MM.1S (cell line): ENCODE data around the gene DIRAS1.

Experiments used
- DNase-seq: peaks from one replicate; pipeline ENCODE4 v3.0.0-alpha.2; 2015
- H2AFZ ChIP-seq: fragments of 300-600 bp; sonication (generic); 2 replicates; pipeline ENCODE4 v1.6.0; 2016; ENCODE audit warnings: antibody characterized with exemption, low read length
- H3F3A ChIP-seq: fragments of 300-600 bp; sonication (generic); 2 replicates; pipeline ENCODE4 v1.6.1; 2016; ENCODE audit warnings: mild to moderate bottlenecking, antibody characterized with exemption, low read length, moderate library complexity, mixed read lengths; ENCODE audit not compliant: insufficient read depth
- H3K27ac ChIP-seq: fragments of 300-600 bp; sonication (generic); 2 replicates; pipeline ENCODE4 v1.5.1; 2016; ENCODE audit warnings: mild to moderate bottlenecking, low read length
- H3K27me3 ChIP-seq: fragments of 300-600 bp; sonication (generic); replicated peaks from 2 replicates; pipeline ENCODE4 v1.6.0; 2016; ENCODE audit warnings: low read length; ENCODE audit not compliant: insufficient read depth
- H3K36me3 ChIP-seq: fragments of 300-600 bp; sonication (generic); replicated peaks from 2 replicates; pipeline ENCODE4 v1.6.1; 2016; ENCODE audit warnings: mild to moderate bottlenecking, low read length, mixed read lengths; ENCODE audit not compliant: insufficient read depth
- H3K4me1 ChIP-seq: fragments of 300-600 bp; sonication (generic); 2 replicates; pipeline ENCODE4 v1.6.1; 2016; ENCODE audit warnings: low read length, mixed read lengths
- H3K4me2 ChIP-seq: fragments of 300-600 bp; sonication (generic); 2 replicates; pipeline ENCODE4 v1.6.0; 2016; ENCODE audit warnings: low read depth, low read length
- H3K4me3 ChIP-seq: fragments of 300-600 bp; sonication (generic); 2 replicates; pipeline ENCODE4 v1.5.1; 2016; ENCODE audit warnings: low read length, mixed read lengths
- H3K79me2 ChIP-seq: fragments of 300-600 bp; sonication (generic); 2 replicates; pipeline ENCODE4 v1.6.1; 2016; ENCODE audit warnings: mixed run types, low read length, mixed read lengths
- H3K9ac ChIP-seq: fragments of 300-600 bp; sonication (generic); 2 replicates; pipeline ENCODE4 v1.6.1; 2016; ENCODE audit warnings: low read length, mixed read lengths
- H3K9me2 ChIP-seq: fragments of 300-600 bp; sonication (generic); replicated peaks from 2 replicates; pipeline ENCODE4 v1.6.1; 2016; ENCODE audit warnings: mild to moderate bottlenecking, low read length, mixed read lengths; ENCODE audit not compliant: insufficient read depth
- H3K9me3 ChIP-seq: fragments of 300-600 bp; sonication (generic); replicated peaks from 2 replicates; pipeline ENCODE4 v1.6.1; 2016; ENCODE audit warnings: mild to moderate bottlenecking, low read length, mixed read lengths; ENCODE audit not compliant: insufficient read depth
- H4K20me1 ChIP-seq: fragments of 300-600 bp; sonication (generic); 2 replicates; pipeline ENCODE4 v1.6.1; 2016; ENCODE audit warnings: mild to moderate bottlenecking, low read length, moderate library complexity, mixed read lengths; ENCODE audit not compliant: insufficient read depth
- CTCF ChIP-seq: fragments of 300-600 bp; sonication (generic); IDR thresholded peaks from 2 replicates; pipeline ENCODE4 v1.5.1; 2016; ENCODE audit warnings: antibody characterized with exemption, low read length, mixed read lengths
- EZH2 ChIP-seq: fragments of 300-600 bp; sonication (generic); optimal IDR thresholded peaks from 2 replicates; pipeline ENCODE3; 2017; ENCODE audit warnings: low read depth, mild to moderate bottlenecking, antibody characterized with exemption, low read length, mixed read lengths
- EZH2phosphoT487 ChIP-seq: fragments of 300-600 bp; sonication (generic); IDR thresholded peaks from 2 replicates; pipeline ENCODE4 v1.6.1; 2018; ENCODE audit warnings: antibody characterized with exemption, low read length

Gene DIRAS1

GRCh38 chr19:2754659-2755447 is 33.7 kb upstream of the DIRAS1 start:
- H3K9me3 ChIP-seq = no peaks in the 10 kb centered on the region
- H3K27me3 ChIP-seq = no peaks in the 10 kb centered on the region
- H3K4me1 ChIP-seq = no peaks in the 10 kb centered on the region
- no peaks in the 10 kb centered on the region for H3K9me2 ChIP-seq
- no peak overlapping the region for H3K9ac ChIP-seq
- no peak overlapping the region for H3K27ac ChIP-seq
- no peaks in the 10 kb centered on the region for H3F3A ChIP-seq
- no peak overlapping the region for H2AFZ ChIP-seq
- H3K79me2 ChIP-seq = no peaks in the 10 kb centered on the region
- no peaks in the 10 kb centered on the region for H3K36me3 ChIP-seq
- no peaks in the 10 kb centered on the region for H4K20me1 ChIP-seq
- H3K4me3 ChIP-seq = no peak overlapping the region
- DNase-seq = no peak
- TF ChIP-seq EZH2 (no peak), EZH2phosphoT487 (no peak), CTCF (no peak)
- no peak overlapping the region for H3K4me2 ChIP-seq

GRCh38 chr19:2751438-2751830 is 30.3 kb upstream of the DIRAS1 start:
- H2AFZ ChIP-seq = no peak overlapping the region
- no peaks in the 10 kb centered on the region for H3K79me2 ChIP-seq
- no peaks in the 10 kb centered on the region for H3K9me2 ChIP-seq
- TF ChIP-seq EZH2 (no peak), CTCF (no peak), EZH2phosphoT487 (no peak)
- H3K36me3 ChIP-seq = no peaks in the 10 kb centered on the region
- no peak for DNase-seq
- no peaks in the 10 kb centered on the region for H3K9me3 ChIP-seq
- no peaks in the 10 kb centered on the region for H3K27me3 ChIP-seq
- no peak overlapping the region for H3K4me2 ChIP-seq
- H3K4me3 ChIP-seq = no peak overlapping the region
- H3K4me1 ChIP-seq = peaks cover 7% of the 10 kb centered on the region
- H3F3A ChIP-seq = no peaks in the 10 kb centered on the region
- no peak overlapping the region for H3K27ac ChIP-seq
- H3K9ac ChIP-seq = no peak overlapping the region
- H4K20me1 ChIP-seq = no peaks in the 10 kb centered on the region

GRCh38 chr19:2750808-2751437 is 29.8 kb upstream of the DIRAS1 start:
- no peak overlapping the region for H3K4me2 ChIP-seq

More at GRCh38 chr19:2750808-2751437, 29.8 kb upstream of the DIRAS1 start:
- Histone ChIP-seq H3K36me3 (no peaks in the 10 kb centered on the region), H3K4me3 (no peak overlapping the region), H3K9me2 (no peaks in the 10 kb centered on the region), H3K9ac (no peak overlapping the region), H3K79me2 (no peaks in the 10 kb centered on the region), H2AFZ (no peak overlapping the region), H4K20me1 (no peaks in the 10 kb centered on the region), H3K27me3 (no peaks in the 10 kb centered on the region), H3K9me3 (no peaks in the 10 kb centered on the region), H3F3A (no peaks in the 10 kb centered on the region), H3K27ac (no peak overlapping the region), H3K4me1 (peaks cover 7% of the 10 kb centered on the region)
- TF ChIP-seq EZH2phosphoT487 = no peak
- no peak for TF ChIP-seq EZH2
- no peak for TF ChIP-seq CTCF
- no peak for DNase-seq
